Kidney epithelial cell (primary cell): ENCODE results near the gene RPL41. TPM values are rescaled to one million over a fixed set of nuclear protein-coding genes. Genes with fewer than 3 reads are reported as not detected.
A peak's percentile ranks its signal among the peaks of the same experiment; 100 is the strongest.
"Not testable (repeated sequence)": the region's sequence is repeated elsewhere in the genome, so short reads cannot be mapped to it uniquely, and the experiment has no call there.

Source experiments
- DNase-seq: peaks from one replicate; pipeline ENCODE4 v3.0.0-alpha.2; 2010; ENCODE audit warnings: low read depth
- H3K27me3 ChIP-seq: 2 replicates; pipeline ENCODE4 v1.6.0; 2011; ENCODE audit warnings: low read length; ENCODE audit not compliant: control insufficient read depth, insufficient read depth
- H3K36me3 ChIP-seq: 2 replicates; pipeline ENCODE4 v1.5.1; 2011; ENCODE audit warnings: low read length; ENCODE audit not compliant: control insufficient read depth, insufficient read depth
- H3K4me3 ChIP-seq: 2 replicates; pipeline ENCODE4 v1.5.1; 2011; ENCODE audit warnings: low read depth, mild to moderate bottlenecking, control low read depth, low read length
- total RNA-seq: library from RNA; depleted of rRNA; stranded (reverse); fragments of >200 nt; gene quantifications from 2 replicates; pipeline ENCODE4 v1.2.3, GENCODE V29; 2015
- TF ChIP-seq, protein P1 (sequence below): IDR thresholded peaks from 2 replicates; pipeline ENCODE4 v1.5.1; 2011; ENCODE audit warnings: mild to moderate bottlenecking, moderate library complexity, low read length, control low read depth, inconsistent platforms; ENCODE audit not compliant: insufficient read depth, poor library complexity, severe bottlenecking

The RPL41 gene
- total RNA-seq, 1 donor from 2014 or later, result 2,735 TPM

DNA sequence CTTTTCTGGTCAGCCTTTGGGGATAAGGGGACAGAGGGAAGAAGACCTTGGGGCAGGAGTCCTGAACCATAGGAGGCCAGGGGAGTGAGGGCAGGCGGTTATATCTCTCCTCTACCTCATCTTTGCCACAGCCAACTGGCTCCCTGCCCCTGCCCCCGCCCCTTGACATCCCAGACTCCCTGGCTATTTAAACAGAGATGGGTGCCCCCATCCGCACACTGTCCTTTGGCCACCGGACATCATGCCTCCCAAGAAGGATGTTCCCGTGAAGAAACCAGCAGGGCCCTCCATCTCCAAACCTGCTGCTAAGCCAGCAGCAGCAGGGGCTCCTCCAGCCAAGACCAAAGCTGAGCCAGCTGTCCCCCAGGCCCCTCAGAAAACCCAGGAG, 37.2 kb downstream of the RPL41 start:
- no peaks in the 10 kb centered on the region for H3K27me3 ChIP-seq
- TF ChIP-seq, protein P1, sequence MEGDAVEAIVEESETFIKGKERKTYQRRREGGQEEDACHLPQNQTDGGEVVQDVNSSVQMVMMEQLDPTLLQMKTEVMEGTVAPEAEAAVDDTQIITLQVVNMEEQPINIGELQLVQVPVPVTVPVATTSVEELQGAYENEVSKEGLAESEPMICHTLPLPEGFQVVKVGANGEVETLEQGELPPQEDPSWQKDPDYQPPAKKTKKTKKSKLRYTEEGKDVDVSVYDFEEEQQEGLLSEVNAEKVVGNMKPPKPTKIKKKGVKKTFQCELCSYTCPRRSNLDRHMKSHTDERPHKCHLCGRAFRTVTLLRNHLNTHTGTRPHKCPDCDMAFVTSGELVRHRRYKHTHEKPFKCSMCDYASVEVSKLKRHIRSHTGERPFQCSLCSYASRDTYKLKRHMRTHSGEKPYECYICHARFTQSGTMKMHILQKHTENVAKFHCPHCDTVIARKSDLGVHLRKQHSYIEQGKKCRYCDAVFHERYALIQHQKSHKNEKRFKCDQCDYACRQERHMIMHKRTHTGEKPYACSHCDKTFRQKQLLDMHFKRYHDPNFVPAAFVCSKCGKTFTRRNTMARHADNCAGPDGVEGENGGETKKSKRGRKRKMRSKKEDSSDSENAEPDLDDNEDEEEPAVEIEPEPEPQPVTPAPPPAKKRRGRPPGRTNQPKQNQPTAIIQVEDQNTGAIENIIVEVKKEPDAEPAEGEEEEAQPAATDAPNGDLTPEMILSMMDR, result no peak
- H3K4me3 ChIP-seq, result no peak overlapping the region
- H3K36me3 ChIP-seq, result peaks cover 2% of the 10 kb centered on the region
- no peak for DNase-seq

DNA sequence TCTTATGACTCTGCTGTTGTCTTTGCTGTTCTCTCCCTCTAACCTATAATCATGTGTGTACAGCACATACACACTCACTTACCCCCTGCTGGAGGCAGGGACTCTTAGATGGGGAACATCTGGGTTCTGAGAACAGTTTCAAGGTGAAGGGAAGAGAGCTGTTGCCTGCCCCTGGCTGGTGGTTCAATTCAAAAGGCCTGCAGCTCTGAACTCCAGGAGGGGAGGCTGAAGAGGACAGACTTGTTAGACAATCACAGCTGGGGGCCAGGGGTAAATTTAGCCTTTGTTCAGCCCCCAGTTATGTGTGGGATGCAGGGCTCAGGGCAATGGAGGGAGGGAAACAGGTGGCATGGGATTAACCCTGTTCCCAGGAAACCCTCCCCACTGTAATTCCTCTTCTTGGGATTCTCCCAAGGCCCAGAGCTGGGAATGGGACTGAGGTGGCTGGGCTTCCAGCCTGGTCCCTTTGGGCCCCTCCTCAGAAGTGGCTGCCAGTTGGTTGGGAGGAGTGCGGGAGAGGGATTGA, 37.9 kb downstream of the RPL41 start:
- H3K36me3 ChIP-seq, result peaks cover 2% of the 10 kb centered on the region
- TF ChIP-seq, protein P1, result no peak
- H3K27me3 ChIP-seq, result no peaks in the 10 kb centered on the region

DNA sequence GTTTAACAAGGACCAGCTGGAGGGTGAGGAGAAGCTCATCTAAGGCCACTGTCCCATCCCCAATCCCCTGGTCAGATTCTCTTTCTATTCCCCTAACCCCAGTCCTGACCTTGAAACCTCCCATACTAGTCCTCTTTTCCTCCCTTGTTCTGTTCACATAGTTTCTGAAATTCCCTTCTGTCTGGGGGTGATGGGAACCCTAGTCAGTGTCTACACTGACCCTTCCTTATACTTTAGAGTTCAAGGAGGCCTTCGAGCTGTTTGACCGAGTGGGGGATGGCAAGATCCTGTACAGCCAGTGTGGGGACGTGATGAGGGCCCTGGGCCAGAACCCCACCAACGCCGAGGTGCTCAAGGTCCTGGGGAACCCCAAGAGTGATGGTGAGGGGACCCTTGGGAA, 38.4 kb downstream of the RPL41 start:
- Histone ChIP-seq H3K27me3 (no peaks in the 10 kb centered on the region), H3K4me3 (no peak overlapping the region), H3K36me3 (peaks cover 2% of the 10 kb centered on the region)
- no peak for DNase-seq
- TF ChIP-seq, protein P1, result no peak

More for the DNA sequence above, 37.9 kb downstream of the RPL41 start:
- H3K4me3 ChIP-seq, result no peak overlapping the region
- no peak for DNase-seq

DNA sequence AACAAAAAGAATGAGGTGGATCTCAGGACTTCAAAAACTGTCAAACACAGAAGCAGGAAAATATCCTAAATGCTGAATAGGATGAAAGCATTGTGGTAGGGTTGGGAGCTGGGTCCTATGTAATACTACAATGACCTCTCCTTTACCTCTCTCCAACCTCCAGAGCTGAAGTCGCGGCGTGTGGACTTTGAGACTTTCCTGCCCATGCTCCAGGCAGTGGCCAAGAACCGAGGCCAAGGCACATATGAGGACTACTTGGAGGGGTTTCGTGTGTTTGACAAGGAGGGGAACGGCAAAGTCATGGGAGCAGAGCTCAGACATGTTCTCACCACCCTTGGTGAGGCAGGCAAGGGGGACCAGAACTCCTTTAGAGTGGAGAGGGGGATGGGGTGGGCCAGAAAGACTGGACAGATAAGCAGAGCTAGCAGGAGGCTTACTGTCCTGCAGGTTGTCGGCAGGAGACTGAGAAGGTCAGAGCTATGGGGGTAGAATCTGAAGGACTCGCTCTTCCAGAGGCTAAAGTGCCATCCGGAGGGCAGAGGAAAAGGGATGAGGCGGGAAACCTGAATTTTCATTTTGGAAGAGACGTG, 38.9 kb downstream of the RPL41 start:
- Histone ChIP-seq H3K4me3 (no peak overlapping the region), H3K36me3 (peaks cover 4% of the 10 kb centered on the region), H3K27me3 (no peaks in the 10 kb centered on the region)
- no peak for DNase-seq
- TF ChIP-seq, protein P1, result no peak

DNA sequence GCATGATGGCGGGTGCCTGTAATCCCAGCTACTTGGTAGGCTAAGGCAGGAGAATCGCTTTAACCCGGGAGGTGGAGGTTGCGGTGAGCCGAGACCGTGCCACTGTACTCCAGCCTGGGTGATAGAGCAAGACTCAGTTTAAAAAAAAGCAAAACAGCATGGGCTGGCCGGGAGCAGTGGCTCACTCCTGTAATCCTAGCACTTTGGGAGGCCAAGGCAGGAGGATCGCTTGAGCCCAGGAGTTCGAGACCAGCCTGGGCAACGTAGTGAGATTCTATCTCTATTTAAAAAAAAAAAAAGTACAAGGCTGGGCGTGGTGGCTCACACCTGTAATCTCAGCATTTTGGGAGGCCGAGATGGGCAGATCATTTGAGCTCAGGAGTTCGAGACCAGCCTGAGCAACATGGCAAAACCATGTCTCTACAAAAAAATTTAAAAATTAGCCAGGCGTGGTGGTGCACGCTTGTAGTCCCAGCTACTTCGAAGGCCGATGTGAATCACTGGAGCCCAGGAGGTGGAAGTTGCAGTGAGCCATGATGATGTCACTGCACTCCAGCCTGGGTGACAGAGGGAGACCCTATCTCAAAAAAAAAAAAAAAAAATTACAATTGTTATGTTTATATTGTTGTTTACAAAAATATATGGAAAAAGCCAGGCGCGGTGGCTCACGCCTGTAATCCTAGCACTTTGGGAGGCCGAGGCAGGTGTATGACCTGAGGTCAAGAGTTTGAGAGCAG, 40.2 kb downstream of the RPL41 start:
- peak overlapping the region; percentile 32 for H3K4me3 ChIP-seq
- not testable (repeated sequence) for DNase-seq, H3K36me3 ChIP-seq, H3K27me3 ChIP-seq

DNA sequence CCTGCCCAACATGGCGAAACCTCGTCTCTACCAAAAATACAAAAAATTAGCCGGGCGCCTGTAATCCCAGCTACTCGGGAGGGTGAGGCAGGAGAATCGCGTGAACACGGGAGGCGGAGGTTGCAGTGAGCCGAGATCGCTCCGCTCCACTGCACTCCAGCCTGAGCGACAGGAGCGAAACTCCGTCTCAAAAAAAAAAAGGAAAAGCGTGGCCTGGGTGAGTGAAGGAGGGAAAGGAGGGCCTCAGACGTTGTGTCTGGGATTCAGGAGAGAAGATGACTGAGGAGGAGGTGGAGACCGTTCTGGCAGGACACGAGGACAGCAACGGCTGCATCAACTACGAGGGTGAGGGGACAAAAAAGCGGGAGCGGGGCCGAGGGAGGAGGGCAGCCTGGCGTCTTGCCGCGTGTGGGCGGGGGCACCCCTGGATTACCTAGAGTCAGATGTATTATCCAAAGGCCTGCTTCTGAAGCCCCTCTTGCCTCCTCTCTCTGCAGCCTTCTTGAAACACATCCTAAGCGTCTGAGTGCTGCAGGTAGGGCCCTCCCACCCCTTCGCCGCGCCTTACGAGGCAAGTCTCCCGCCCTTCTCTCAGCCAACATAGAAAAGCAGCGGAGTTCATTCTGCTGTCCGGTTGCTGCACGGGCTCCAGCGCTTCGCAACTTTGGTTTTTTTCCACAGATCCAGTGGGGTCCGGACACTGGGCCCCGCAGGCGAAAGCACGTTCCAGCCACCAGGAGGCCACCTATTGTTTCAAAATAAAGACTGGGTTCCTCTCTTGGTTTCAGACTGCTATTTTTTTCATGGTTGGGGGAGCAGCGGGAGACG, 41.0 kb downstream of the RPL41 start:
- Histone ChIP-seq H3K36me3 (peaks cover 8% of the 10 kb centered on the region), H3K27me3 (no peaks in the 10 kb centered on the region), H3K4me3 (peak overlapping the region; percentile 32)
- TF ChIP-seq, protein P1, result peak; percentile 70
- DNase-seq, result peak; percentile 48
